ENCODE data around the gene MCCD1.
A peak's percentile ranks its signal among the peaks of the same experiment; 100 is the strongest.

MCCD1 gene

GRCh38 chr6:31531162-31531561 lies 2.4 kb downstream of the MCCD1 start:
- Histone ChIP-seq H3K9me3 (ENCODE audit: control insufficient read depth, insufficient read depth, low read depth, low read length) (no peaks in the 10 kb centered on the region), H3K4me3 (ENCODE audit: low read depth, low read length) (no peak overlapping the region), H3K4me1 (ENCODE audit: control insufficient read depth, insufficient read depth, low read length) (no peaks in the 10 kb centered on the region; the same call in 1 of the 2 replicates), H3K27ac (ENCODE audit: extremely low read depth, low read depth, low read length) (0 out of 2 replicates have a peak overlapping the region, but pooled peaks have one; percentile 12), H3K36me3 (ENCODE audit: control insufficient read depth in 2 of 2, insufficient read depth in 1 of 2, low read length in 2 of 2) (peaks cover 53 to 72% of the 10 kb centered on the region in 2 experiments)
- POLR2A ChIA-PET, result interaction anchor here (0.8 to 6.3 kb wide), 4 partner anchors 10 to 68 kb away, joined by 3 to 112 read pairs (median 6); partner anchors contain the start of genes ATP6V1G2, DDX39B and MICB
- TF ChIP-seq SCRT2 (tag by site-specific recombination; IDR thresholded peaks at IDR 0.05), result peak; percentile 41; the same call in 1 of the 2 replicates
- TF ChIP-seq ZNF391 (tag by site-specific recombination; IDR thresholded peaks at IDR 0.05; ENCODE audit: borderline replicate concordance, low read depth), result no peak
- CTCF ChIA-PET, result interaction anchor here (0.8 to 1.6 kb wide), 3 partner anchors 14 to 159 kb away, joined by 3 read pairs; no protein-coding TSS in a partner anchor

GRCh38 chr6:31531771-31532643 lies 3.2 kb downstream of the MCCD1 start:
- H3K36me3 ChIP-seq (ENCODE audit: control insufficient read depth in 2 of 2, insufficient read depth in 1 of 2, low read length in 2 of 2), result peaks cover 62 to 80% of the 10 kb centered on the region in 2 experiments
- POLR2A ChIA-PET, result interaction anchor here (0.6 to 6.3 kb wide), 8 partner anchors 10 to 1440 kb away, joined by 3 to 112 read pairs (median 4); partner anchors contain the start of genes ATP6V1G2, DDX39B, LSM2 and MICB
- H3K9me3 ChIP-seq (ENCODE audit: control insufficient read depth, insufficient read depth, low read depth, low read length), result no peaks in the 10 kb centered on the region

More at GRCh38 chr6:31531771-31532643, 3.2 kb downstream of the MCCD1 start:
- Histone ChIP-seq H3K27ac (ENCODE audit: extremely low read depth, low read depth, low read length) (no peak overlapping the region), H3K4me3 (ENCODE audit: low read depth, low read length) (no peak overlapping the region), H3K4me1 (ENCODE audit: control insufficient read depth, insufficient read depth, low read length) (no peaks in the 10 kb centered on the region; the same call in 1 of the 2 replicates)
- CTCF ChIA-PET, result interaction anchor here (0.8 to 1.6 kb wide), 4 partner anchors 15 to 158 kb away, joined by 3 read pairs; partner anchors contain the start of gene ATP6V1G2
- TF ChIP-seq ZNF449 (tag by site-specific recombination; IDR thresholded peaks at IDR 0.05) (no peak), PRDM10 (tag by site-specific recombination; IDR thresholded peaks at IDR 0.05) (peak; percentile 74), HOXC10 (CRISPR knock-in tag; IDR thresholded peaks at IDR 0.05) (no peak), ZNF561 (tag by site-specific recombination; IDR thresholded peaks at IDR 0.05; ENCODE audit: borderline replicate concordance) (no peak), IKZF3 (tag by site-specific recombination; IDR thresholded peaks at IDR 0.05) (0 out of 2 replicates have a peak, but pooled peaks have one; percentile 5), ZNF621 (tag by site-specific recombination; IDR thresholded peaks at IDR 0.05) (no peak), ZNF24 (tag by site-specific recombination; IDR thresholded peaks at IDR 0.05) (no peak), WT1 (tag by site-specific recombination; IDR thresholded peaks at IDR 0.05) (peak; percentile 43; the same call in 1 of the 2 replicates), ZNF121 (tag by site-specific recombination; IDR thresholded peaks at IDR 0.05) (no peak), MYNN (tag by site-specific recombination; IDR thresholded peaks at IDR 0.05; ENCODE audit: borderline replicate concordance) (no peak)
